Pancreas (tissue), 10 donors: Measurements from ENCODE around the gene IPCEF1. TPM values are rescaled to one million over a fixed set of nuclear protein-coding genes. Genes with fewer than 3 reads are reported as not detected.
A peak's percentile ranks its signal among the peaks of the same experiment; 100 is the strongest.

Experiments
- ATAC-seq, 4 donors: fragments of 200-7000 bp; cut with Tn5 transposase; one replicate each; pipeline versions ENCODE4 v1.8.0 to v1.9.1; 2020; ENCODE audit warnings: mild to moderate bottlenecking in 4 of 4, moderate library complexity in 4 of 4
- DNase-seq, 6 donors: peaks; one replicate each; pipeline ENCODE4 v3.0.0-alpha.2; 2020
- FAIRE-seq: peaks from 2 replicates; lab custom pipeline; 2012; peaks lifted over from hg19 to GRCh38; lab: Jason Lieb, UNC
- H3K27ac ChIP-seq, 4 donors: fragments of 200-600 bp; sonication (generic); 1 replicate in 3 of 4; 2 replicates in 1 of 4; pipeline versions ENCODE4 v1.5.0 to v1.8.0; 2020
- H3K27me3 ChIP-seq, 4 donors: fragments of 200-600 bp; one replicate each; pipeline ENCODE4 v1.8.0; 2021
- H3K36me3 ChIP-seq, 3 donors: fragments of 200-600 bp; sonication (generic) in 1 of 3; one replicate each; pipeline versions ENCODE4 v1.5.0 to v1.8.0; 2020 to 2021
- H3K4me1 ChIP-seq, 3 donors: fragments of 200-600 bp; one replicate each; pipeline ENCODE4 v1.8.0; 2021
- H3K4me3 ChIP-seq, 4 donors: fragments of 200-600 bp; sonication (generic) in 2 of 4; one replicate each; pipeline versions ENCODE4 v1.5.0 to v1.8.0; 2020 to 2021
- H3K9me3 ChIP-seq, 4 donors: fragments of 200-600 bp; one replicate each; pipeline ENCODE4 v1.8.0; 2021
- CTCF ChIP-seq, 4 donors: fragments of 200-600 bp; sonication (generic) in 3 of 4; IDR thresholded peaks; one replicate each; pipeline versions ENCODE4 v1.5.0 to v1.8.0; 2021; ENCODE audit warnings: antibody characterized with exemption in 4 of 4
- WGBS, 2 donors: extraction: QIAGEN DNeasy Blood & Tissue Kit; methylation state at CpG; one replicate each; pipeline ENCODE4 v1.1.7; 2013; 5-methylcytosine and 5-hydroxymethylcytosine counted together
- intact Hi-C, 3 donors: fragments of 100-400 bp; cut with DNase I; formaldehyde crosslinking; loops; one replicate each; pipeline versions ENCODE4 v1.11.1 to v1.14.2; 2022
- polyA plus RNA-seq, 2 donors: library from polyadenylated mRNA; stranded (reverse); fragments of 200-250 nt; gene quantifications; one replicate each; pipeline ENCODE4 v1.2.3, GENCODE V29; 2013
- total RNA-seq, 6 donors: library from RNA; stranded (reverse); fragmentation: NEBNext Ultra II Directional in 4 of 6; extraction: Animal tissue kit (Norgen Biotek cat#: 25700) in 4 of 6; gene quantifications; one replicate each; pipeline versions ENCODE4 v1.2.1 to v1.2.4, GENCODE V29; 2021 to 2023
- donor health status: healthy with polysubstance abuse.
- donor health status: DM: no; HTN: no; CAD: no; lungs with moderate emphysema.
- donor health status: DM: no; HTN: no; CAD: no.
- donor health status: control.
- donor health status: control.
- donor health status: Bipolar disorder and iron deficiency.
- donor health status: DM: yes; HTN: yes; CAD: no.
- donor health status: DM: no; HTN: no; CAD: no.
- donor health status: DM: no; HTN: no; CAD: no.
- donor health status: DM: yes; HTN: yes; CAD: no.

IPCEF1 gene
- total and polyA plus RNA-seq, 8 donors = 0.53 to 4.4 (median 1.8) TPM

- Histone ChIP-seq H3K27ac (no peak overlapping the region), H3K4me1 (peaks cover 0 to 8% (median 0%) of the 10 kb centered on the region in 3 donors), H3K9me3 (no peaks in the 10 kb centered on the region), H3K36me3 (no peaks in the 10 kb centered on the region), H3K27me3 (no peaks in the 10 kb centered on the region), H3K4me3 (no peak overlapping the region)
- ATAC-seq (no peak), FAIRE-seq (no peak), DNase-seq (no peak)
- intact Hi-C loops = no loop called here
- TF ChIP-seq CTCF (IDR thresholded peaks at IDR 0.05) = no peak
- WGBS, 2 donors = 94% methylated on average over 6 of the region's 6 CpGs
These were observed 26.7 kb upstream of the IPCEF1 start for GRCh38 chr6:154383273-154383672.

- ATAC-seq (peak in 2 of 4 donors; percentile 25 to 65), DNase-seq (no peak), FAIRE-seq (no peak)
- peaks cover 0 to 5% (median 0%) of the 10 kb centered on the region in 3 donors for H3K4me1 ChIP-seq
- H3K27ac ChIP-seq = no peak overlapping the region
- no peaks in the 10 kb centered on the region for H3K27me3 ChIP-seq
- H3K36me3 ChIP-seq = no peaks in the 10 kb centered on the region
- intact Hi-C loops = no loop called here
- no peaks in the 10 kb centered on the region for H3K9me3 ChIP-seq
- no peak overlapping the region for H3K4me3 ChIP-seq
- WGBS, 2 donors = 51 to 54% methylated on average over 8 of the region's 8 CpGs
- TF ChIP-seq CTCF (IDR thresholded peaks at IDR 0.05) = no peak
These were observed 26.1 kb upstream of the IPCEF1 start for GRCh38 chr6:154382740-154383139.

DNA sequence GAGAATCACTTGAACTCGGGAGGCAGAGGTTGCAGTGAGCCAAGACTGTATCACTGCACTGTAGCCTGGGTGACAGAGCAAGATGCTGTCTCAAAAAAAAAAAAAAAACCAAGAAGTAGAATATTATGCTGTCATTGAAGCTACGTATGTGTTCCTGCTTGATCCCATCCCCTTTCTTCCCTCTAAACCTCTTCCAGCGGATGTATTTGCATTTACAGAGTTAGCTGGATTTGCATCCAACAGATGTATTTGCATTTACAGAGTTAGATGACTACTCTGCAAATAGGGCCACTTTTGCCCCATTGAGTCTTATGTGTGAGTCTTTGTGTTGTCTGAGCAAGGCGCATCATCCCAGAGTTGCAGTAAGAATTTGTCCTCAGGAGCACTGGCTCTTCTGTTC is 24.9 kb upstream of the IPCEF1 start:
- Histone ChIP-seq H3K4me3 (no peak overlapping the region), H3K27me3 (no peaks in the 10 kb centered on the region), H3K9me3 (no peaks in the 10 kb centered on the region), H3K4me1 (no peaks in the 10 kb centered on the region), H3K36me3 (no peaks in the 10 kb centered on the region), H3K27ac (no peak overlapping the region)
- intact Hi-C loops = no loop called here
- no peak for DNase-seq
- no peak for TF ChIP-seq CTCF (IDR thresholded peaks at IDR 0.05)
- no peak for ATAC-seq
- WGBS, 2 donors = 91% methylated on average over 4 of the region's 4 CpGs
- no peak for FAIRE-seq

GRCh38 chr6:154380741-154381140 is 24.1 kb upstream of the IPCEF1 start:
- H3K27me3 ChIP-seq = no peaks in the 10 kb centered on the region
- peak in 2 of 4 donors; percentile 35 to 56 for ATAC-seq
- intact Hi-C loops = no loop called here
- TF ChIP-seq CTCF (IDR thresholded peaks at IDR 0.05) = no peak
- no peak overlapping the region for H3K27ac ChIP-seq
- H3K9me3 ChIP-seq = no peaks in the 10 kb centered on the region
- H3K4me1 ChIP-seq = no peaks in the 10 kb centered on the region
- H3K36me3 ChIP-seq = no peaks in the 10 kb centered on the region
- H3K4me3 ChIP-seq = no peak overlapping the region
- WGBS, 2 donors = 61 to 76% methylated on average over 2 of the region's 2 CpGs
- no peak for DNase-seq
- no peak for FAIRE-seq

GRCh38 chr6:154379585-154379984 is 23.0 kb upstream of the IPCEF1 start:
- no peak for TF ChIP-seq CTCF (IDR thresholded peaks at IDR 0.05)
- DNase-seq = no peak
- Histone ChIP-seq H3K4me1 (no peaks in the 10 kb centered on the region), H3K9me3 (no peaks in the 10 kb centered on the region), H3K36me3 (no peaks in the 10 kb centered on the region), H3K27ac (no peak overlapping the region), H3K27me3 (no peaks in the 10 kb centered on the region), H3K4me3 (no peak overlapping the region)
- FAIRE-seq = peak; percentile 9
- 98 to 99% methylated on average over 3 of the region's 3 CpGs for WGBS, 2 donors
- intact Hi-C loops = no loop called here
- ATAC-seq = no peak
